Activated T-cell treated with anti-CD3 and anti-CD28 coated beads, Interleukin-2, amount 50 U/mL, for 1 hour (primary cell): Measurements from ENCODE around the gene TEX10.
A peak's percentile ranks its signal among the peaks of the same experiment; 100 is the strongest.
"Not testable (repeated sequence)": the region's sequence is repeated elsewhere in the genome, so short reads cannot be mapped to it uniquely, and the experiment has no call there.

ENCODE experiments used
- DNase-seq: peaks from one replicate; pipeline ENCODE4 v3.0.0-alpha.2; 2020

The TEX10 gene

GRCh38 chr9:100352727-100353505, at the start of gene TEX10:
Gene TEX10 (minus strand): TSS chr9:100352942. CDS start chr9:100349363, 3,579 bp downstream.
- peak; percentile 87 for DNase-seq

GRCh38 chr9:100401042-100401441, 48.3 kb upstream of the TEX10 start:
- no peak for DNase-seq

- DNase-seq = no peak
These were observed 45.0 kb upstream of the TEX10 start for GRCh38 chr9:100397529-100398266.

GRCh38 chr9:100396769-100397168, 44.0 kb upstream of the TEX10 start:
- DNase-seq = no peak

- DNase-seq = no peak
These were observed 42.1 kb upstream of the TEX10 start for GRCh38 chr9:100394816-100395215.

- no peak for DNase-seq
These were observed 41.4 kb upstream of the TEX10 start for GRCh38 chr9:100394032-100394695.

- not testable (repeated sequence) for DNase-seq
These were observed 40.2 kb upstream of the TEX10 start for GRCh38 chr9:100392989-100393388.

- no peak for DNase-seq
These were observed 27.1 kb upstream of the TEX10 start for GRCh38 chr9:100379862-100380261.

GRCh38 chr9:100377015-100377414, 24.3 kb upstream of the TEX10 start:
- DNase-seq = no peak

- no peak for DNase-seq
These were observed 22.9 kb upstream of the TEX10 start for GRCh38 chr9:100375658-100376057.

- DNase-seq = no peak
These were observed 19.9 kb upstream of the TEX10 start for GRCh38 chr9:100372648-100373047.

GRCh38 chr9:100370064-100370723, 17.5 kb upstream of the TEX10 start:
- DNase-seq = no peak

- DNase-seq = no peak
These were observed 15.9 kb upstream of the TEX10 start for GRCh38 chr9:100368672-100369071.

GRCh38 chr9:100366121-100366520, 13.4 kb upstream of the TEX10 start:
- DNase-seq = no peak

GRCh38 chr9:100364013-100364412, 11.3 kb upstream of the TEX10 start:
- DNase-seq = no peak

- no peak for DNase-seq
These were observed 6.3 kb upstream of the TEX10 start for GRCh38 chr9:100359057-100359456.

- no peak for DNase-seq
These were observed 4.8 kb upstream of the TEX10 start for GRCh38 chr9:100357501-100357900.

- DNase-seq = no peak
These were observed 2.8 kb upstream of the TEX10 start for GRCh38 chr9:100355561-100355960.

- DNase-seq = no peak
These were observed 1.5 kb upstream of the TEX10 start for GRCh38 chr9:100354121-100354800.

GRCh38 chr9:100352201-100352726, 478 bp downstream of the TEX10 start:
- DNase-seq = no peak

- no peak for DNase-seq
These were observed 1.2 kb downstream of the TEX10 start for GRCh38 chr9:100351508-100351907.

GRCh38 chr9:100350188-100350587, 2.6 kb downstream of the TEX10 start:
- DNase-seq = no peak
